Epidermal melanocyte (primary cell): ENCODE measurements around the gene ZNF552.
"Not testable (repeated sequence)": the region's sequence is repeated elsewhere in the genome, so short reads cannot be mapped to it uniquely, and the experiment has no call there.

ENCODE experiments used
- DNase-seq: peaks from one replicate; pipeline ENCODE4 v3.0.0; 2011; ENCODE audit warnings: low spot score; ENCODE audit not compliant: insufficient read length

Gene ZNF552

DNA sequence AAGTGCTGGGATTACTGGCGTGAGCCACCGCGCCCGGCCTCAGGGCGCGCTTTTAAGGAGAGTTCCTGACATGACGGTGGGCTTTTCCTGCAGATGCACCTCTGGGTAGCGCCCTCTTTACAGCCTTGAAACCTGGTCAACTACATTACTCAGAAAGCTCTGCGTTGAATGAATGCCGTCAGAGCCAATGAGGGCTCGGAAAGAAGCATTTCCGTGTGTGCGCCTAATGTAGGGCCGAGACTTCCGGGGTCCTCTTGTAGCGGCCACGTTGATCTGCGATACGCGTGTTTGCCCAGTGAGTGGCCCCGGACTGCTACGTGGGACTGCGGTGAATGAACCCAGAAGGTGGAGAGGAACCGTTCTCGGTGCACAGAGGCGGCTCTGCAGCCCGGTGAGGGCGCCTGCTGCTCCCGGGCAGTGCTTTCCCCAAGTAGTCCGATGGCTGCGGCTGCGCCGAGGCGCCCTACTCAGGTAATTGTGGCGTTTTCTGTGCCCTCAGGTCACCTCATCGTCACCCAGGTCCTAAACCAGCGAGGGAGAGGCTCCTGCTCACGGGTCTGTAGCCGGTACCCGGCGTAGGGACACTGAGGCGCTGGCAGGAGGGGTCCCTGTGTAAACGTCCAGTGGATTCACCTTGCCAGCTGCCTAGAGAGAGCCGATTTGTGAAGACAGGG is 4.9 kb upstream of the ZNF552 start:
- DNase-seq = peak; percentile 95

- DNase-seq = no peak
Measured at GRCh38 chr19:57818378-57818777, 3.7 kb upstream of the ZNF552 start.

- no peak for DNase-seq
Measured at GRCh38 chr19:57817976-57818375, 3.3 kb upstream of the ZNF552 start.

GRCh38 chr19:57816652-57817051 is 1.9 kb upstream of the ZNF552 start:
- no peak for DNase-seq

GRCh38 chr19:57815247-57816075 is 748 bp upstream of the ZNF552 start:
- DNase-seq = no peak

GRCh38 chr19:57813919-57814504 is 701 bp downstream of the ZNF552 start:
- no peak for DNase-seq

- not testable (repeated sequence) for DNase-seq
Measured at GRCh38 chr19:57812975-57813820, 1.5 kb downstream of the ZNF552 start.

DNA sequence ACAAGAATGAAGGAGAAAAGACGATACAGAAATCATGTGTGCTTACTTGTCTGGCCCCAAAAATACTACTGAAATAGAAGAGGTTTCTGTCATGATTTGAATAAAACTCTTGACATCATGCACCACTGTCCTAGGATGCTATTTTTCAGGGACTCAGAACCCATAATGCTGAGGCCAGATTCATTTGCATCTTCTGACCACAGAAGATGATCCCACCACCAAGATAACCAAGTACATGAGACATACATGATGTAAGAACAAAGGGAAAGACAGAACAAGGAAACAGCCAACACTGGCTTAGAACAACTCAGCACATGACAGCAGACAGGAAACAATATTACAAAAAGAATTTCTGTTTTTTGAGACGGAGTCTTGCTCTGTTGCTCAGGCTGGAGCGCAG is 2.5 kb downstream of the ZNF552 start:
- DNase-seq = no peak

DNA sequence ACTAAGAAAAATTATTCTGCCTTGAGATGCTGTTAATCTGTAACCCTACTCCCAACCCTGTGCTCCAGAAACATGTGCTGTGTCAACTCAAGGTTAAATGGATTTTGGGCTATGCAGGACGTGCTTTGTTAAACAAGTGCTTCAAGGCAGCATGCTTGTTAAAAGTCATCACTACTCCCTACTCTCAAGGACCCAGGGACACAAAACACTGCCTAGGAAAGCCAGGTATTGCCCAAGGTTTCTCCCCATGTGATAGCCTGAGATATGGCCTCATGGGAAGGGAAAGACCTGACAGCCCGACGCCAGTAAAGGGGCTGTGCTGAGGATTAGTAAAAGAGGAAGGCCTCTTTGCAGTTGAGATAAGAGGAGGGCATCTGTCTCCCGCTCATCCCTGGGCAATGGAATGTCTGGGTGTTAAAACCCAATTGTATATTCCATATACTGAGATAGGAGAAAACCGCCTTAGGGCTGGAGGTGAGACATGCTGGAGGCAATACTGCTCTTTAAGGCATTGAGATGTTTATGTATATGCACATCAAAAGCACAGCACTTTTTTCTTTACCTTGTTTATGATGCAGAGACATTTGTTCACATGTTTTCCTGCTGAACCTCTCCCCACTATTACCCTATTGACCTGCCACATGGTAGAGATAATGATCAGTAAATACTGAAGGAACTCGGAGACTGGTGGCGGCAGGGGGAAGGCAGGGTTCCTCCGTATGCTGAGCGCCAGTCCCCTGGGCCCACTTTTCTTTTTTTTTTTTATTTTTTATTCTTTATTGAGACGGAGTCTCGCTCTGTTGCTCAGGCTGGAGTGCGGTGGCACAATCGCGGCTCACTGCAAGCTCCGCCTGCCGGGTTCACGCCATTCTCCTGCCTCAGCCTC is 4.1 kb downstream of the ZNF552 start:
- DNase-seq = not testable (repeated sequence)

DNA sequence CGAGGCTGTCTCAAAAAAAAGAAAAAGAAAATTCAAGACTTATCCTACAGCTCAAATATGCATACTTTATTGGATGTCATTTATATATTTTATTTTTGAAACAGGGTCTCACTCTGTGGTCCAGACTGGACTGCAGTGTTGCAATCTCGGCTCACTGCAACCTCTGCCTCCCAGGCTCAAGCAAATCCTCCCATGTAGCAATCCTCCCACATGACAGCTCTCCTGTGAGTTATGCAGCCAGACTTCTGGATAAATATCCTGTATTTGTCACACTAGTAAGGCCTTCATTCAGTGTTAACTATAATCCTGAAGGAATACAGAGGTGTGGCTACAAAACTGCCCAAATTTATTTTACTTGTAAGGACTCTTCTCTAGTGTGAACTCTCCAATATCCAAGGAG is 7.2 kb downstream of the ZNF552 start:
- DNase-seq = no peak

GRCh38 chr19:57803594-57804325 is 11.0 kb downstream of the ZNF552 start:
- DNase-seq = no peak

DNA sequence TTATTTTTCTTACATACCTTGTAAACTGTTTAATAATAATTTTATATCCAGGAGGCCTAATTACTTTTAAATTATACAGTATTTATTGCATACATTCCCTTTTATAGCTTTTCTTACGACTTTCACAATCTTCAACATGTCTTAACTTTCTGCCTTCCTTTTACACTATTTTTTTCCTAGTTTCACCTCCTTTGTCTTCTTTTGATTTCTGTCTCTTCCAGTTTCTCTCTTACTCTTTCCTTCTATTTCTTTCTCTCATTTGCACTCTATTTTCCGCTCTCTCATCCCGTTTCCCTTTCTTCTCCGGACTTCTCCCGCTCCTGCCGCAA is 11.5 kb downstream of the ZNF552 start:
- no peak for DNase-seq

DNA sequence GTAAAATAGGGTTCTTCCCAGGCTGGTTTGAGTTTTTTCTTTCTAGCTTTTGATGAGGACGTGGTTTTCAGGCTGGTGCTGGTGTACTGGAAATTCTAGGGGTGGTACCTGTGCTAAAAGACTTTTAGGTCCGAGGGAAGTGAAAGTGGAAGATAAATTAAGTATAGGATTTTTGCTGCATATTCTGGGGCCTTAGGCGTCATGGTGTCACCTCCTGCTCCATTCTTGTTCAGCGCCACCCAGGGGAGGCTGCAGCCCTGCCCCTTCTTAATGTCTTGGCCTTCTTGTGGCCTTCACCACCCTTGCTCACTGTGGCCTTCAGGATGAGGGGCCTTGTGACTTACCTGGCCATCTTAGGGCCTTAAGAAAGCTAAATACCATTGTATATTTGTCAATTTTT is 12.4 kb downstream of the ZNF552 start:
- no peak for DNase-seq

DNA sequence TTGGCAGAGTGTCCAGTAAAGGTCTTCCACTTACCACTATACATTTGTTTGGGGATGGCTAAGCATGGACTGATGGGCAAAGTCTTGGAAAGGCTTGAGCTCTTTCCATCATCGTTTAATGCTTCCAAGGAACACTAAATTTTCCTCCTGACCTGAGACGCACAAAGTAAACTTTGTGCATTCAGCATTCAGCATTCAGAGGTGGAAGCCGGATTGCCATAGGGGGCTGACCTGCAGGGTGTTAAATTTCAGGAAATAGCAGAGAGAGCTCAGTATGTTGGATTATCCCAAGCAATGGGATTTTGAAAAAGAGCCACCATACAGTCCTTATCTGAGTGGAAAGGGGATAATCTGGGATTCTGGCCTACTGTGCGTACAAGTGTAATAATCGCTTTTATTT is 14.0 kb downstream of the ZNF552 start:
- DNase-seq = no peak

DNA sequence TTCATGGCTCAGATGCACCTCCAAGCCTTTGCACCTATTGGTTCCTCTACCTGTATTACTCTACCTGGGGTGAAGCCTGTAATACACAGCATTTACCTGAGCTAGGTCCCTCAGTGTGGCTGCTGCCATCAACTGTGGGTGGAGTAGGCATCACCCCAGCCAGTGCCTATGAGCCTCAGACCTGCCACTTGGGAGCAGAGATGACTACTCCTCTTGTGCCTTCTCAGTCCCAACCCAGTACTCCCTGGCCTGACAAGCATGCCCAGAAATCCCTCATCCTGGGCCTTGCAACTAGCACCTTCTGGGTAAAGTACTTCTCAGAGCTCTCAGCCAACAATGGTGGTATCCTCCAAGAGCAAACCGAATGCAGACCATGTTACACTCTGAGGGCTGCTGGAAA is 18.1 kb downstream of the ZNF552 start:
- not testable (repeated sequence) for DNase-seq

- no peak for DNase-seq
Measured at GRCh38 chr19:57789288-57789687, 25.4 kb downstream of the ZNF552 start.

DNA sequence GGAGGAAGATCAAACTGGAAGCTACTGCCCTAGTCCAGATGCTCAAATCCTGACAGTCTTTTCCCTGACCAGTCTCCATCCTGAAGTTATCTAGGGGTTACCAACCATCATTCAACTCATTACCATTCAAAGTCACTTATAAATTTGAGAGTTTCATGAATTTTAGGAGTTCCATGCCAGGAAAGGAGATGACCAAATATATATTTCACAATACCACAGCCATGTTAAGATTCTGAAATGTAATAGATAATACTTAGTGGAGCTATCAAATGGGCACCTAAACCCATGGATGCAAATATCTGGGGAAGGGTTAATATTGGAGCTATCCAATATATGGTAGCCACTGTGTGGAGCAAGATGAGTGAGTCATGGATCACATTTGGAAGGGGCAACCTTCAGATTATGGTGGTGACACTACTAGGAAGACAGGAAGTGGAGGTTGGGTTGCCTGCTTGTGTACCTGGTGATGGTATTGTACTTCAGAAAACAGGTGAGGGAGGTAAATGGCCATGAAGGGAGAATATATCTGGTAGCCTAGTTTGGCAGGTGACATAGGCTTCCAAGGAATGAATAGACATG is 26.5 kb downstream of the ZNF552 start:
- no peak for DNase-seq

DNA sequence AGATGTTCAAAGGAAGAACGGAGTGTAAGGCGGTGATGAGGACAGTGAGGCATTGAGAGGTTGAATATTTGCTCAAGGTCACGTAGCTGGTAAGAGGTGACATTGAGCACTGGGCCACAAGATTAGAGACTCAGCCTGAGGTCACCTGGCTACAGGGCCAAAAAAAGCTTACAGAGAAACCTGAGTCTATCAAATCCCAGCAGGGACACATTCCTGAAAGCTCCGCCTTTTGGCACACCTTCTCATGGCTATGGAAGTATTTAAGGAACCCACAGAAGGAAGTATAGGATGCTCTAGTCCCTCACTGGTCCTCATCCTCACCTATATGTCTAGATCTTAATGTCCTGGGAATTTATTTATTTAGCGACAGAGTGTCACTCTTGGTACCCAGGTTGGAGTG is 27.8 kb downstream of the ZNF552 start:
- no peak for DNase-seq

- no peak for DNase-seq
Measured at GRCh38 chr19:57786286-57786685, 28.4 kb downstream of the ZNF552 start.
